CD4-positive, alpha-beta T cell treated with Interleukin-15 for 4 hours (primary cell): ENCODE measurements around the gene ITM2C.

Experiments
- DNase-seq: peaks from one replicate; pipeline ENCODE4 v3.0.0-alpha.2; 2020; ENCODE audit warnings: low spot score

The ITM2C gene

GRCh38 chr2:230908595-230909191 is 44.0 kb downstream of the ITM2C start:
- no peak for DNase-seq

- no peak for DNase-seq
Measured at GRCh38 chr2:230909841-230910545, 45.3 kb downstream of the ITM2C start.

GRCh38 chr2:230910546-230911177 is 45.9 kb downstream of the ITM2C start:
- DNase-seq = no peak

- no peak for DNase-seq
Measured at GRCh38 chr2:230912046-230912445, 47.3 kb downstream of the ITM2C start.

- DNase-seq = no peak
Measured at GRCh38 chr2:230912724-230913123, 48.0 kb downstream of the ITM2C start.

- no peak for DNase-seq
Measured at GRCh38 chr2:230913406-230914143, 48.8 kb downstream of the ITM2C start.

- DNase-seq = no peak
Measured at GRCh38 chr2:230914886-230915285, 50.1 kb downstream of the ITM2C start.

- no peak for DNase-seq
Measured at GRCh38 chr2:230915319-230915718, 50.6 kb downstream of the ITM2C start.

- no peak for DNase-seq
Measured at GRCh38 chr2:230916218-230916617, 51.5 kb downstream of the ITM2C start.

- no peak for DNase-seq
Measured at GRCh38 chr2:230919240-230919639, 54.5 kb downstream of the ITM2C start.

- no peak for DNase-seq
Measured at GRCh38 chr2:230919681-230920080, 54.9 kb downstream of the ITM2C start.

- DNase-seq = no peak
Measured at GRCh38 chr2:230920167-230920566, 55.4 kb downstream of the ITM2C start.

- DNase-seq = no peak
Measured at GRCh38 chr2:230921806-230922595, 57.3 kb downstream of the ITM2C start.

- no peak for DNase-seq
Measured at GRCh38 chr2:230922951-230923717, 58.4 kb downstream of the ITM2C start.

GRCh38 chr2:230924092-230924469 is 59.3 kb downstream of the ITM2C start:
- no peak for DNase-seq

GRCh38 chr2:230924470-230925341 is 60.0 kb downstream of the ITM2C start, which contains the start of gene GPR55:
TSS of gene GPR55 (minus strand) at chr2:230925242. CDS start at chr2:230910962, 14,280 bp downstream.
- DNase-seq = peak; percentile 58

GRCh38 chr2:230925443-230925878 is 60.7 kb downstream of the ITM2C start:
- no peak for DNase-seq

- peak; percentile 27 for DNase-seq
Measured at GRCh38 chr2:230925879-230926765, 61.4 kb downstream of the ITM2C start.
